GM19099 (cell line): Measurements from ENCODE around the gene AEBP1.

Experiments
- POLR2A ChIP-seq: IDR thresholded peaks from 3 replicates; pipeline ENCODE4 v1.6.1; 2011; ENCODE audit warnings: low read depth; ENCODE audit not compliant: insufficient read length; ENCODE audit errors: extremely low read depth

The AEBP1 gene

GRCh38 chr7:44104860-44105771, 971 bp downstream of the AEBP1 start:
- TF ChIP-seq POLR2A, result no peak

GRCh38 chr7:44105832-44106231, 1.7 kb downstream of the AEBP1 start:
- no peak for TF ChIP-seq POLR2A

- no peak for TF ChIP-seq POLR2A
Measured at GRCh38 chr7:44106311-44107065, 2.3 kb downstream of the AEBP1 start.

- no peak for TF ChIP-seq POLR2A
Measured at GRCh38 chr7:44107116-44107960, 3.2 kb downstream of the AEBP1 start.

DNA sequence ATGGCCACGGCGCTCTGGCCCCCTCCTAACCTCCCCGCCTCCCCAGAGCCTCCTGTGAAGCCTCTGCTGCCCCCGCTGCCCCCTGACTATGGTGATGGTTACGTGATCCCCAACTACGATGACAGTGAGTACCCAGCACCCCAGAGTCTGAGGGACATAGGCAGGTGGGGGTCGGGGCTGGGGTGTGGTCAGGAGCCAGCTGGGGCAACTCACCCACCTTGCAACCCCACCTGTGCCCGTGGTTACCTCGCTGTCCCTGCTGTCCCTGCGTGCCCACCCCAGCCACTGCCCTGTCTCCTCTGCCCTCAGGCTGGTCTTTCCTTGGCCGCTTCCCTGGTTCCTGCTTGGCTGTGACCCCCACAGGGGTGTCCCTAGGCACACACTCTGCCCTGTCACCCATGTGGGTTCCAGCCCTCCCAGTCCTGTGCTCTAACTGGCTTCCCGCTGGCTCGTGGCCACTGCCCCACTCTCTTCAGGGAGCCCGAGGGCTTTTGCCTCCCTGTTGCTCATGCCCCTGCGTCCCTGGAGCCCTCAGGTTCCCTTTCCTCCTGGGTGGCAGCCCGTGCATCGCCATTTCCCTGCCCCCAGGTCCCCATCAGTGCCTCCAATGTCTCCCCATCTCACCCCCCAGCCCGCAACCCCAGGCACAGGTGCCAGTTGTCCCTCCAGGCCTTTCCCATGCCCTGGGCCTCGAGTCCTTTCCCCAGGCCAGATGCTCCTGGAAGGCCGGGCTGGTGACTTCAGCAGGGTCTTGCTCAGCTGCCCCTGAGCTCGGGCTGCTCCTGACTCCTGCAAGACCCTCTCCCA, 4.0 kb downstream of the AEBP1 start:
- no peak for TF ChIP-seq POLR2A

GRCh38 chr7:44108768-44109750, 4.9 kb downstream of the AEBP1 start:
- no peak for TF ChIP-seq POLR2A

DNA sequence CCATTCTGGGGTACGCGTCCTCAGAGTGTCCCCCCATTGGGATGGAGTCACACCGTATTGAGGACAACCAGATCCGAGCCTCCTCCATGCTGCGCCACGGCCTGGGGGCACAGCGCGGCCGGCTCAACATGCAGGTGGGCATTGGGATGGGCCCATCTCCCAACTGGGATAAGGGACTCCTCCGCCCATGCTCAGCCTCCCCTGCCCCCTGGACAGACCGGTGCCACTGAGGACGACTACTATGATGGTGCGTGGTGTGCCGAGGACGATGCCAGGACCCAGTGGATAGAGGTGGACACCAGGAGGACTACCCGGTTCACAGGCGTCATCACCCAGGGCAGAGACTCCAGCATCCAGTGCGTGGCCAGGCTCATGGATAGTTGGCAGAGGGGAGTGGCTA, 5.8 kb downstream of the AEBP1 start:
- TF ChIP-seq POLR2A, result no peak

DNA sequence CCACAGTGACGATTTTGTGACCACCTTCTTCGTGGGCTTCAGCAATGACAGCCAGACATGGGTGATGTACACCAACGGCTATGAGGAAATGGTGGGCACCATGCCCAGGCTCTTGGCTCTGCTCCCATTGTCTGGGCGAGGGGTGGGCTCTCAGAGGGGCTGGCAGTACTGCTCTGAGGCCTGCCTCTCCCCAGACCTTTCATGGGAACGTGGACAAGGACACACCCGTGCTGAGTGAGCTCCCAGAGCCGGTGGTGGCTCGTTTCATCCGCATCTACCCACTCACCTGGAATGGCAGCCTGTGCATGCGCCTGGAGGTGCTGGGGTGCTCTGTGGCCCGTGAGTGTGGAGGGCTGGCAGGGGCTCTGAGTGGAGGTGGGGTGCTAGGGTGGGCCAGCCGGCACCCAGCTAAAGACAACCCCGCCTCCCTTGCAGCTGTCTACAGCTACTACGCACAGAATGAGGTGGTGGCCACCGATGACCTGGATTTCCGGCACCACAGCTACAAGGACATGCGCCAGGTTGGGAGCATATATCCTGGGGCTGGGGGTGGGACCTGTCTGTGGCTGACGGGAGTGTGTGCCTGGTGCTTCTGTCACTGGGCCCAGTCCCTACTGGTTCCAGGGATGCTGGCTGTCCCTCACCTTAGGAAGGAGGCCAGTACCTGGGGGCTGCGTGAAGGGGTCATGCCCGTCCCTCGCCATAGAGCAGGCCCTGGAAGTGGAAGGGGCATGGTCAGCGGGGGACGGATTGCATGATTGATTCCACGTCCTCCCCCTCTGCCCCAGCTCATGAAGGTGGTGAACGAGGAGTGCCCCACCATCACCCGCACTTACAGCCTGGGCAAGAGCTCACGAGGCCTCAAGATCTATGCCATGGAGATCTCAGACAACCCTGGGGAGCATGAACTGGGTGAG, 6.8 kb downstream of the AEBP1 start:
- no peak for TF ChIP-seq POLR2A

DNA sequence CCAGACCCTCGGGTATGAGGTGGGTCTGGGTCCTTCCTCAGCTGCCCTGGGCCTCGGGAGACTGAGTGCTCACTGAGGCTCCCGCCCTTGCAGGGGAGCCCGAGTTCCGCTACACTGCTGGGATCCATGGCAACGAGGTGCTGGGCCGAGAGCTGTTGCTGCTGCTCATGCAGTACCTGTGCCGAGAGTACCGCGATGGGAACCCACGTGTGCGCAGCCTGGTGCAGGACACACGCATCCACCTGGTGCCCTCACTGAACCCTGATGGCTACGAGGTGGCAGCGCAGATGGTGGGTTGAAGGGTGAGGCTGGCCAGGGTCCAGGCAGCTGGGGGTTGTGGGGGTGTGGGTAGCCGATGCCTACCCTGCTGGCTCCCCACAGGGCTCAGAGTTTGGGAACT, 7.6 kb downstream of the AEBP1 start:
- no peak for TF ChIP-seq POLR2A

- no peak for TF ChIP-seq POLR2A
Measured at GRCh38 chr7:44112231-44112996, 8.3 kb downstream of the AEBP1 start.

DNA sequence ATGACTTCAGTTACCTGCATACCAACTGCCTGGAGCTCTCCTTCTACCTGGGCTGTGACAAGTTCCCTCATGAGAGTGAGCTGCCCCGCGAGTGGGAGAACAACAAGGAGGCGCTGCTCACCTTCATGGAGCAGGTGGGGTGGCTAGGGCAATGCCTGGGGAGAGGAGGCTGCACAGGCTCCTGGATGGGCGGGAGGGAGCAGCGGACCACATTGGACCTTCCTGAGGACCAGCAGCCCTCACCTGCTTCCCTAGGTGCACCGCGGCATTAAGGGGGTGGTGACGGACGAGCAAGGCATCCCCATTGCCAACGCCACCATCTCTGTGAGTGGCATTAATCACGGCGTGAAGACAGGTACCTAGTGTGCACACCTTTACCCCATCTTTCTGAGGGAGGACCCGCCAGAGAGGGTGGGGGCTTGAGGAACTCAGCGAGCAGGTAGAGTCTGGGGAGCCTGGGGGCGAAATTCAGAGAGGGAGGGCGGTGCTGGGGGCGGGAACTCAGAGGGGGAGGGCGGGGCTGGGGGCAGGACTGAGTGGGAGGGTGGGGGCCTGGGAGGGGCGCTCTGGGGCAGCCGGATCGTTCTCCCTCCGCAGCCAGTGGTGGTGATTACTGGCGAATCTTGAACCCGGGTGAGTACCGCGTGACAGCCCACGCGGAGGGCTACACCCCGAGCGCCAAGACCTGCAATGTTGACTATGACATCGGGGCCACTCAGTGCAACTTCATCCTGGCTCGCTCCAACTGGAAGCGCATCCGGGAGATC, 9.0 kb downstream of the AEBP1 start:
- no peak for TF ChIP-seq POLR2A
